NCI-H1105 treated with DMSO at 0.1 percent for 48 hours (cell line): ENCODE measurements around the gene CD164L2.

Source experiments
- DNase-seq: peaks from one replicate; lab custom pipeline; 2025; lab: John Stamatoyannopoulos, UW

CD164L2 gene

GRCh38 chr1:27346991-27347624 is 36.0 kb downstream of the CD164L2 start:
- DNase-seq: no peak

GRCh38 chr1:27346357-27346756 is 36.8 kb downstream of the CD164L2 start:
- DNase-seq: no peak

- DNase-seq: no peak
Observed at GRCh38 chr1:27345272-27345671, 37.9 kb downstream of the CD164L2 start.

DNA sequence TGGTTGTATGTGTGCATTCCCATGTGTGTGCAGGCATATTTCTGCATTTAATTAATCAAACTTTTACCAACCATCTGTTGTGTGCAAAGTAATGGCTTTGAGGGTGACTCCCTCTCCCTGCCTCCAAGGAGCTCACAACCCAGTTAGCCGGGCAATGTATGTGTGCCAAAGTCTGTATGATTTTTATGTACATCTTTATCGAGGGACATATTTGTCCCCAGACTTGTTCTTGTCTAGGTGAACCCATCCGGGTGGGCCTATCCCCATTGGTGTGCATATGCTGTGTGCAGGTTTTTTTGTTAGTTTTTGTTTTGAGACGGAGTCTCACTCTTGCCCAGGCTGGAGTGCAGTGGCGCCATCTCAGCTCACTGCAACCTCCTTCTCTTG is 39.5 kb downstream of the CD164L2 start:
- no peak for DNase-seq

- peak; percentile 84 for DNase-seq
Observed at GRCh38 chr1:27342778-27343638, 40.1 kb downstream of the CD164L2 start.

DNA sequence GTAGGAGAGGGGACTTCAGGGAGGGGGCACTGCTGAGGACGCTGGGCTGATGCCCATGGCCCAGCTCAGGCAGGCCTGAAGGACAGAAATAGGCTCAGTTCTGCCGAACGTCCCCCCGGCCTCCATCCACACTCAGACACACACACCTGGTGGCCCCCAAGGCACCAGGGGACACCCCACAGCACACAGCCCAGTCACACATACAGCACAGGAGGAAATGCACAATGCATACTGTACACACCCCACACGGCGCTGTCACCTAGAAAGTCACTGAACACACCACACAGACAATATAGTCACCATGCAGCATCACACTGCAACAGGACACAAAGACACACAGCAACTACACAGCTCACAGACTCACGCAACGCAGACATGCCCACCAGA is 40.7 kb downstream of the CD164L2 start:
- DNase-seq: no peak

DNA sequence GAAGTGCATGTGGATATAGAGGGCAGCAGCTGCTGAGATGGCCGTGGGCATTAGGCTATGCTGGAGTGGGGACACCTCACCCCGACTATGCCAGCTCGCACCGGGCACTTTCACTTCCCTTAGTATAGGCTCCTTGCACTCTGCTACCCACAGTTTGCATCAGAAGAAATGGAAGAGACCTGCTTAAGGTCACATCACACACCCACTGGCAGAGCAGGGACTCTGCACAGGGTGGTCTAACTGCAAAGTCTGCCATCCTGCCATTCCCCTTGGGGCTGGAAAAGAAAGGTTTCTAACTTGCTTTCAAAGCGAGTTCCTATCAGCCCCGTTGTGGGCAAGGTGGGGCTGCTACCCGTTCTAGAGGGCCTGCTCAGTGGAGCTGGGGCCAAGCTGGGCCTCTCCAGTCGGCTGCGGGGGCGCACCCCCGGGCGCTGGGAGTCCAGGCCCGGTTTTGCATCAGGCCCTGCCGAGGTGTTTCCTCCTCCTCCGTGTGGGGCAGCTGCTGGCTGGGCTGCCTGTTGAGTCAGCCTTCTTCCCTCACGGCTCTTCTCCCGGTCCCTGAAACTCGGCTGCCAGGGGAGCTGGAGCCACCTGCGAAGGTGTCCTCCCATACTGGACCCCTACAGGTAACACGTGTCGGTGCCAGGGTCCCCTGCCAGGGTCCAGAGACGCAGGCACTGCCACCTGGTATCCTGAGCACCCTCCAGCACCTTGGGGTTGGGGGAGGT is 41.4 kb downstream of the CD164L2 start, which contains the start of gene SYTL1:
Gene SYTL1 (plus strand): TSS at position 498 of the 728 bp plus-strand sequence. CDS start 3,313 bp downstream, outside the sequence.
- DNase-seq: peak; percentile 72

- DNase-seq: no peak
Observed at GRCh38 chr1:27339213-27339612, 43.9 kb downstream of the CD164L2 start.

DNA sequence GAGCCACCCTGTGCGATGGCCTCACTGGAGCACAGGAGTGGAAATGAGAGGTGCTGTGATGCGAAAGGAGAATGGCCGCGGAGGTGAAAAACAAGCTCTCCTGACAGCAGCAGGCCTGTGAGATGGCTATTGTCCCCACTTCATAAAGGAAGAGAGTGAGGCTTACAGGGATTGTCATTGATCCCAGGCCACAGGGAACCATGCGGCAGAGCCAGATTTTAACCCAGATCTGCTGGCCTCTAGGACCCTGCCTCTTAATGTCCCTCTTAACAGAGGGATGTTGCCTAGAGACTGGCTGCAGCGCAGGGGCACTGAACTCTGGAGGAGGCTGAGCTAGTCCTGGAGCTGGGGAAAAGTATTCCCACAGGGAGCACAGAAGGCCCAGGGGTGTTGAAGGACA is 44.4 kb downstream of the CD164L2 start:
- DNase-seq: no peak

GRCh38 chr1:27336756-27337155 is 46.4 kb downstream of the CD164L2 start:
- no peak for DNase-seq

DNA sequence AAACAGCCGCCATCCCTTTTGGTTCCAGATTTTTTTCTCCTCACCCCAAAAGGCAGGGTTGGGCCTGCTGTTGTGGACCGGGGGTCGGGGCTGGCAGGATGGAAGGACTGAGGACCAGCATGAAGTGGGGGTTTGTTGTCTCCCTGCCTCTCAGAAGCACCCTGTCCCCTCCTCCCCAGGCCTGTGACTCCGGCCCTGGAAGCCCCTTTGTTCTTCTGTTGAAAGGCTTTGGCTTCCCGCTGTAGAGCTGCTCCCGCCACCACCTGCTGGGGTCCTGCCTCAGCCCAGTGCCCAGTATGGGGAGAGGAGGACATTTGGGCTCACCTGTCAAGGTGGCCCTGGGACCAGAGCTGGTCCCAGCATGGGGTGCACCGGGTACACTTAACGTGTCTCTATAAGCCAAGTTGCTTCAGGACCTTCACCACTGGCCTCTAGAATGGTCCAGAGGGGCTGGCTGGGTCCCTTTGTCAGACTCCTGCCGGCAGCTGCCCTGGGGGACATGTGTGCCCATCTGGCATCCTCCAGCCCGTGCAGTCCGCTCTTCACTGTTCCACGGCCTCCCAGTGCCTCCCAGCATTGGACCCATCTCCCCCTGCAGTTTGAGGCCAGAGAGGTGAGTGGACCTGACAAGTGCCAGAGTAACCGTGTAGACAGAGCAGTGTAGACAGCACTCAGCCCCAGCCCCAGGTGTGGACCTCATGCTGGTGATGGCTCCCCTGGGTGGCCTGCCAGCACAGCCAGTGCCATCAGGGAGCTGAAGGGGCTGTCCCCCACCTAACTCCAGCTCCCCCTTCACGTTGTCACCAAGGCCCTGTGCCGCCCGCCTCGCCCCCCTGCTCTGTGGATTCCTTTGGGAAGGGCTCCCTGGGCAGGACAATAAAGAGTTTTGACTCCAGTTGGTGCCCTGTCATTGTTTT is 47.4 kb downstream of the CD164L2 start:
- DNase-seq: no peak

GRCh38 chr1:27333717-27334279 is 49.3 kb downstream of the CD164L2 start:
- DNase-seq: no peak

- peak; percentile 11 for DNase-seq
Observed at GRCh38 chr1:27332536-27333281, 50.4 kb downstream of the CD164L2 start.

- no peak for DNase-seq
Observed at GRCh38 chr1:27331922-27332321, 51.2 kb downstream of the CD164L2 start.

- DNase-seq: no peak
Observed at GRCh38 chr1:27331426-27331825, 51.7 kb downstream of the CD164L2 start.

DNA sequence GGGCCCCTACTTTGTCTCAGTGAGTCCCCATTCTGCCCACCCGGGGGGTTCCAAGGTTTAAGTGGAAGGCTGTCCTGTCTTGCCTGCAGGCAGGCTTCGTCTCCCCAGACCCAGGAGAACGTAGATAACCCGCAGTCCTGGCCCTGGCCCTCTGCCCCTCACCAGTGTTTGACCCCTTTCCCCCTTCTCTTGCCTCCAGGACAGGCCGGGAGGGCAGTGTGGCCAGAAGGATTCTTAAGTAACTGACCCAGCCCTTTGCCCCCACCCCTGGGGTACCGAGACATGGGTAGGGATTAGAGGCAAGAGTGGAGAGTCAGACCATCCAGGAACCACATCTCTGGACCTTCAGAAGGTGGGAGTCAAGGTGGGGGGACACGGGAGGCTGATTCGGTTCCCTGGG is 52.3 kb downstream of the CD164L2 start:
- DNase-seq: no peak
